ENCODE data around the gene ARF1.

ARF1 gene

DNA sequence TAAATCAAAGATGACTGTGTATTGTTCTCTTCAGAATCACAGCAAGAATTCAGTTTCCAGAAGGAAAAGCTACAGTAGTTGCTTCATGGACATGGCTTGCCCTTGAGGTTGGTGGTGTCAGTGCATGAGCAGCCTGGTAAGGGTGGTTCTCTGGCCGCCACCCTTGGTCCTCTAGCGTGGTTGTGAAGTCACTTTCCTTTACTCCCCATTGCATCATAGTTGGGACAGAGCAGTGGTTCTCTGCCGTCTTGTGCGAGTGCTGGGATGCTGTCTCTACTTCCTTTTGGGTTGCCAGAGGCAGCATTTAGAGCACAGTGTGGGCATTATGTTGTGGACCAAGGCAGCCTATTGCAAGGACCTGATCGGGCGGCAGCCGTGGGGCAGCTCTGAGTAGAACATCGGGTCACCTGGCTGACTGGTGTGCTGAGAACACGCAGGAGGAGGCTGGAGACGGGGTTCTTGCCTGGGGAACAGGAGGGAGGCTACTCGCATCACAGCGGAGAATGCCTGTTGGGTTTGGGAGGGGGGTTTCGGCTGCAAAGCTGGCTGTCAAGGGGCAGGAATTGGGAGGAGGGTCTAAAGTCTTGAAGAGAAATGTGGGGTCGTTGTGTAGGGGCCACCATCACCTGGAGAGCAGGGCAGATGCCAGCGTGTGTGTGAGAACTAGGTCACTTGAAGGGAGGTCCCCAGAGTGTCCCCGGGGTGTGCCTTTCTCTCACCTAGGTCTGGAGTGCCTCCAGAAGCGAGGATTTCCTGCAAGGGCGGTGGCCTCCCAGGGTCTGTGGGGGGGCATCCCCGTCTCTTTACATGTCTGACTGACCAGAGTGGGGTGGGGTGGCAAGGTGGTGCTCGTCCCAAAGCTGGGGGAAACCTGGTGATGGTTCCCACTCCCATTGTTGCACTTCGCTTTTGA is 6.3 kb downstream of the ARF1 start:
- DNase-seq, result no peak

GRCh38 chr1:228089519-228090380 is 7.2 kb downstream of the ARF1 start:
- no peak for DNase-seq

DNA sequence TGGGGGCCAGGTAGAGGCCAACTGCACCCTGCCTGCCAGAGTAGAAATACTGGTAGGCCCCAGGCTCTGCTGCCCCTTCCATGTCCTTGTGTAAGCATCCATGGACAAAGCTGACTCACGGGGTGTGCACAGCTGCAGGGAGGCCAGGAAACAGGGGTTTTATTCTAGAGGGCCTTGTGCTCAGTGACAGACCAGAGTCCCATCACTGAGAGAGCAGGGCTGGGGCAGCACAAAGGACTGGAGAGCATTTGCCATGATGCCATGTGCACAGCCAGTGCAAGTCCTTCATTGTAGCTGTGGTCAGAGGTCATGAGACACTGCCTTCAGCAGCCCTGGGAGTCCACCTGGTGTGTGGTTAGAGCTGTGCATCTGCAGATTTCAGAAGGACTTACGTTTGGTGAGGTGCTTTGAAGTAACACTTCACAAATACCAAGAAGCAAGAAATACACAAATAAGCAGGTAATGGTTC is 8.1 kb downstream of the ARF1 start:
- DNase-seq, result no peak

- DNase-seq, result no peak
Measured at GRCh38 chr1:228091084-228091483, 8.6 kb downstream of the ARF1 start.

DNA sequence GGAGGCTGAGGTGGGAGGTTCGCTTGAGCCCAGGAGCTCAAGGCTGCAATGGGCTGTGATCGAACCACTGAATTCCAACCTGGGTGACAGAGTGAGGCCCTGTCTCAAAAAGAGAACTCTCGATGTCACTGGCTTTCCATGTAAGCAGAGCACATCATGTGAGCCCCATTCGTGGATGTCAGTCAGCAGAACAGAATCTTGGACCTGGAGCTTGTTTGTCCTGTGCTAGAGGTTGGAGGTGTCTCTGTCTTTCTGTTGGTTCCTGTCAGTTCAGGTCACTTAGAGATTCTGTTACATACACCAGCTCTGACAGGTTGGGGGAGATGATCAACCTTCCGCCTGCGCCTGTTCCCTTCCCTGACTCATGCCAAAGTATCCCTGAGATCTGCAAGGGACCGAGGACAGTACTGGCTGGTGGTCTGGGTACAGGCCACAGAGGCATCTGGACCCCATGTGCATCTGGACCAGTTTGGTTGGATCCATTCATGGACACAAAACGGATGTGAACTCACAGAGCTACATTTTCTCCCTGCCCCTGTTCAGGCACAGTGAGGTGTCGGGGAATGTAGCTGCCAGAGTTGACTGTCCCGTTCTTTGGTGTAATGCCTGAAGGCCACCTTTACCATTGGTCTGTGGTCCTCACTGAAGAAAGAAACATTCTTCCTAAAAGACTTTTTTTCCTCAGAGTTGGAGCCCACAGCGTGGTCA is 10.0 kb downstream of the ARF1 start:
- DNase-seq, result no peak

- no peak for DNase-seq
Measured at GRCh38 chr1:228093050-228093906, 10.8 kb downstream of the ARF1 start.

GRCh38 chr1:228094432-228095016 is 12.0 kb downstream of the ARF1 start:
- no peak for DNase-seq

- no peak for DNase-seq
Measured at GRCh38 chr1:228095161-228095560, 12.7 kb downstream of the ARF1 start.

- no peak for DNase-seq
Measured at GRCh38 chr1:228095938-228096337, 13.4 kb downstream of the ARF1 start.

DNA sequence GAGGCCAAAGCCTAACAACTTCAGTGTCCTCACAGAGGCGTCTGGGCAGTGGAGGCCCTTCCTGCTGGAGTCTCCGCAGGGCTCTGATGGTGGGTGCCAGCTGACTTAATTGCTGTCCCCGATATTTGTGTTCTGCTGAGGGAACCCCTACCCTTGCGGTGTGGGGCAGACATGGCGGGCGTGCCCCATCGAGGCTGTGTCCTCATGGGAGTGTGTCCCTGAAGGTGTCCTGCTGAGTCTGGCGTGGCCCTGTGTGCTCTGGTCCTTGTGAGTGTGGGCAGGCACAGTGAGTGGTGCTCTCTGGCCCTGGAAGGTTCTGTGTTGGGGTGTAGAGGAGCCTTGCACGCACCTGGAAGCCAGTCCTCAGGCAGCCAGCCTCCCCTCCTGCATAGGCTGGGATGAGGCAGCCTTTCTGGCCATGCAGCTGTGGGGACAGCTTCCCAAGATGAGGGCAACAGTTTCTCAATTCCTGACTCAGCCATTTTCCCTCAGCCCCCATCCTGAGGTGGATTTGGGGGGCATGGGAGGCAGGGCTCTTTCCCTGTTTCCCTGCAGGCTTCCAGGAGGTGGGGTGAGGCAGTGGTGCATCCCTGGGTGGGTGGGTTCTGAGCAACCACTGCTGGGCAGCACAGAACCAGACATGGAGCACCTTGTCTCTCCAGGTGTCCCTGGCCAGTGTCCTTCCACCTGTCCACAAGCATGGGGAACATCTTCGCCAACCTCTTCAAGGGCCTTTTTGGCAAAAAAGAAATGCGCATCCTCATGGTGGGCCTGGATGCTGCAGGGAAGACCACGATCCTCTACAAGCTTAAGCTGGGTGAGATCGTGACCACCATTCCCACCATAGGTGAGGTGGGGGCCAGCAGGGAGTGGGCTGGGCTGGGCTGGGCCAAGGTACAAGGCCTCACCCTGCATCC is 14.2 kb downstream of the ARF1 start:
- no peak for DNase-seq

- DNase-seq, result no peak
Measured at GRCh38 chr1:228097333-228098081, 15.0 kb downstream of the ARF1 start.

- no peak for DNase-seq
Measured at GRCh38 chr1:228098323-228098931, 15.9 kb downstream of the ARF1 start.

DNA sequence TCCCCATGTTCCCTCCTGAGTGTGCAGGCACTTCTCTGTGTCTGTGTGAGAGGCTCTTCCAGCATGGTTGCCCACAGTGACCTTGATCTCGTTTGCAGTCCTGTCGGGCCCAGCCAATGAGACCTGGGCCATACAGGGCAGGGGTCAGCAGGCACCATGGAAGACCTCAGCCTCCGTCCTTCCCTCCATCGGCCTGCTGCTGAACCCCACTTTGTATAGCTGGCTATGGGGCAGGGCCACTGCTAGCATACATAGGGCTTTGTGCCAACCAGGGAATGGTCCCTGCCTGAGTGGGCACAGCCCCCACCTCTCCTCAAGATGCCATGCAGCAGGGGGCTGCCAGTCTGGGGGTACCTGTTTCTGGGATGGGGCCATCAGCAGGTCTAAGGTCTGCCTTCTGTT is 16.8 kb downstream of the ARF1 start:
- no peak for DNase-seq

GRCh38 chr1:228100822-228101613 is 18.5 kb downstream of the ARF1 start:
- DNase-seq, result no peak

GRCh38 chr1:228101614-228101993 is 19.1 kb downstream of the ARF1 start:
- no peak for DNase-seq

- peak; percentile 30 for DNase-seq
Measured at GRCh38 chr1:228101994-228102790, 19.7 kb downstream of the ARF1 start.

DNA sequence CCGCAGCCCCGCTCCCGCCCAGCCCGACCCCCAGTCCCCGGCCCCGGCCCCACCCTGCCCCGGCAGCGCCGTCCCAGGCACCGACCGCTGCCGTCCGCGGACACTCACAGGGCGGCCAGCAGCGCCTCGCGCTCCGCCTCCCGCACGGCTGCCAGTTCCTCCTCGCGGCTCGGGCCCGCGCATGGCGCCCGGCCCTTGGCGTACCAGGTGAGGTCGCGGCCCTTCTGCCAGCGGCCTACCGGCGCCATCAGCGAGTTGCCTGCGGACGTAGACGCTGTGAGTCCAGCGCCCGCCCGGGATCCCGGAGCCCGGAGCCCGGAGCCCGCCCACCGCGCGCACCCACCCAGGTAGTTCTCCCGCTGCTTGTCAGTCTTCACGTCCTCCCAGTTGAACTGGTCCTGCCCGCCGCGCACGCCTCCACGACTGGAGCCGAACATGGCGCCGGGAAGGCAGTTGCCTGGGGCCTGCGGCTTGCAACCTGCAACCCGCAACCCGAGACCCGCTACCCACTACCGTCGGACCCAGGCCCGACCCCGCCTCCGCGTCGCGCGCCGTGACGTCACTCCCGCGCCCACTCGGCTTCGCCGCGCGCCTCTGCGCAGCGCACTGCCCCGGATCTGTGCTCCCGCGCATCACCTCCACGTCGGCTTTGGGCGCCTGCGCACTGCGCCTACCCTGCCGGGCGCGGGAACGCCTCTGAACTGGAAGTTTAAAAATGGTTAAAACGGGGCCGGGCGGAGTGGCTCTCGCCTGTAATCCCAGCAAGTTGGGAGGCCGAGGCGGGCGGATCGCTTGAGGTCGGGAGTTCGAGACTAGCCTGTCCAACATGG is 20.5 kb downstream of the ARF1 start, which contains the start of gene C1orf35:
Gene C1orf35, minus strand, starts transcription at position 535 of the 830 bp plus-strand sequence. Its CDS starts 98 bp downstream, at position 437.
- DNase-seq, result peak; percentile 89

Measured in NCI-H1694 treated with DMSO at 0.1 percent for 48 hours (cell line).